ENCODE results near the gene GBF1.

The GBF1 gene

DNA sequence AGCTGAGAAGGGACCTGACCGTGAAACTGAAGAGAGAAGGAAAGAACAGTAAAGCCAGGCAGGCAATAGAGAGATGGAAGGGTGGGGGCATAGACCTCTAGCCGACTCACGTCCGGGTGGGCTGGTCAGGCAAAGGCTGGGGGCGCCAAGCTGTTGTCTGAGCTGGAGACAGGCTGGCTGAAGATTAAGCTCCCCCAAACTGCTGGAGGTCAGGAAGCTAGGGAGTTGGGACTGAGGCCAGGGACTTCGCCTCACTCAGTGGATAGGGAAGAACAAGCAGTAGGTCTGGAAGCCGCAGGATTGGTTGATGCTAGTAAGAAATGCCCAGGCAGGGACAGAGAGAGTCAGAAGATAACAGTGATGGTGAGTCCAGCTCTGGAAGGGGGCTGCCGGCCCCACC, 9.3 kb upstream of the GBF1 start:
- TF ChIP-seq GABPA (IDR thresholded peaks at IDR 0.05; ENCODE audit: low read depth) (no peak), POLR2AphosphoS5 (IDR thresholded peaks at IDR 0.05; ENCODE audit: low read depth) (no peak), SPI1 (IDR thresholded peaks at IDR 0.05; ENCODE audit: borderline replicate concordance, low read depth) (no peak)
- TF ChIP-seq, protein P1, sequence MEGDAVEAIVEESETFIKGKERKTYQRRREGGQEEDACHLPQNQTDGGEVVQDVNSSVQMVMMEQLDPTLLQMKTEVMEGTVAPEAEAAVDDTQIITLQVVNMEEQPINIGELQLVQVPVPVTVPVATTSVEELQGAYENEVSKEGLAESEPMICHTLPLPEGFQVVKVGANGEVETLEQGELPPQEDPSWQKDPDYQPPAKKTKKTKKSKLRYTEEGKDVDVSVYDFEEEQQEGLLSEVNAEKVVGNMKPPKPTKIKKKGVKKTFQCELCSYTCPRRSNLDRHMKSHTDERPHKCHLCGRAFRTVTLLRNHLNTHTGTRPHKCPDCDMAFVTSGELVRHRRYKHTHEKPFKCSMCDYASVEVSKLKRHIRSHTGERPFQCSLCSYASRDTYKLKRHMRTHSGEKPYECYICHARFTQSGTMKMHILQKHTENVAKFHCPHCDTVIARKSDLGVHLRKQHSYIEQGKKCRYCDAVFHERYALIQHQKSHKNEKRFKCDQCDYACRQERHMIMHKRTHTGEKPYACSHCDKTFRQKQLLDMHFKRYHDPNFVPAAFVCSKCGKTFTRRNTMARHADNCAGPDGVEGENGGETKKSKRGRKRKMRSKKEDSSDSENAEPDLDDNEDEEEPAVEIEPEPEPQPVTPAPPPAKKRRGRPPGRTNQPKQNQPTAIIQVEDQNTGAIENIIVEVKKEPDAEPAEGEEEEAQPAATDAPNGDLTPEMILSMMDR (IDR thresholded peaks at IDR 0.05; ENCODE audit: insufficient read depth, low read length), result no peak
- TF ChIP-seq, protein P2, sequence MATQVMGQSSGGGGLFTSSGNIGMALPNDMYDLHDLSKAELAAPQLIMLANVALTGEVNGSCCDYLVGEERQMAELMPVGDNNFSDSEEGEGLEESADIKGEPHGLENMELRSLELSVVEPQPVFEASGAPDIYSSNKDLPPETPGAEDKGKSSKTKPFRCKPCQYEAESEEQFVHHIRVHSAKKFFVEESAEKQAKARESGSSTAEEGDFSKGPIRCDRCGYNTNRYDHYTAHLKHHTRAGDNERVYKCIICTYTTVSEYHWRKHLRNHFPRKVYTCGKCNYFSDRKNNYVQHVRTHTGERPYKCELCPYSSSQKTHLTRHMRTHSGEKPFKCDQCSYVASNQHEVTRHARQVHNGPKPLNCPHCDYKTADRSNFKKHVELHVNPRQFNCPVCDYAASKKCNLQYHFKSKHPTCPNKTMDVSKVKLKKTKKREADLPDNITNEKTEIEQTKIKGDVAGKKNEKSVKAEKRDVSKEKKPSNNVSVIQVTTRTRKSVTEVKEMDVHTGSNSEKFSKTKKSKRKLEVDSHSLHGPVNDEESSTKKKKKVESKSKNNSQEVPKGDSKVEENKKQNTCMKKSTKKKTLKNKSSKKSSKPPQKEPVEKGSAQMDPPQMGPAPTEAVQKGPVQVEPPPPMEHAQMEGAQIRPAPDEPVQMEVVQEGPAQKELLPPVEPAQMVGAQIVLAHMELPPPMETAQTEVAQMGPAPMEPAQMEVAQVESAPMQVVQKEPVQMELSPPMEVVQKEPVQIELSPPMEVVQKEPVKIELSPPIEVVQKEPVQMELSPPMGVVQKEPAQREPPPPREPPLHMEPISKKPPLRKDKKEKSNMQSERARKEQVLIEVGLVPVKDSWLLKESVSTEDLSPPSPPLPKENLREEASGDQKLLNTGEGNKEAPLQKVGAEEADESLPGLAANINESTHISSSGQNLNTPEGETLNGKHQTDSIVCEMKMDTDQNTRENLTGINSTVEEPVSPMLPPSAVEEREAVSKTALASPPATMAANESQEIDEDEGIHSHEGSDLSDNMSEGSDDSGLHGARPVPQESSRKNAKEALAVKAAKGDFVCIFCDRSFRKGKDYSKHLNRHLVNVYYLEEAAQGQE (IDR thresholded peaks at IDR 0.05; ENCODE audit: insufficient replicate concordance, low read depth), result no peak
- peaks cover 22% of the 10 kb centered on the region for H3K27me3 ChIP-seq (ENCODE audit: insufficient read depth, poor library complexity, severe bottlenecking)
- DNase-seq (ENCODE audit: low read depth in 1 of 2, low spot score in 1 of 2), result no peak
- H3K27ac ChIP-seq (replicated peaks), result no peak overlapping the region
- H3K4me3 ChIP-seq (replicated peaks; ENCODE audit: insufficient read depth, low read length), result no peak overlapping the region

DNA sequence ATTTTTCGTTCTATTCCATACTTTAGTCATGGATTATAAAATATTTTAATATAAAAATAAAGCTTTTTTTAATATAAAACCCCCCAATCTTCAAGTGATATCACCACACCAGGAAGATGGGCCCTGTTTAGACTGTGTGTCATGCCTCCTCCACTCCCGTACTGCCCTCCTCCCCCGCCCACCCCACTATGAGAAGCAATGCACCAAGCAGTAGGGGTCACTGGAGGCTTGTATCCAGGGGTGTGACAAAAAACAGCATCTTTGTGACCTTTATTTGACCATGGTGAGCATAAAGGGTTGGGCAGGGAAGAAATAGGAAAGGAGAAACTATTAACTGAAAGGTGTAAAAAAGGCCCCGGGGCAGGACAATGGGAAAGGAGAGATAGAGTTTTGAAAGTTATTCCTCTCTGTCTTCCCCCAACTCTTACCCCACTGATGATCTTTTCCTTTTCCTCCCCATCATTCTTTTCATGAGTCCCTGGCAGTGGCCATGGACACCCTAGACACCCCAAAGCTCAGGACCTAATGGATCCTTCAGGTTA, 7.5 kb upstream of the GBF1 start:
- no peak overlapping the region for H3K4me3 ChIP-seq (replicated peaks; ENCODE audit: insufficient read depth, low read length)
- DNase-seq (ENCODE audit: low read depth in 1 of 2, low spot score in 1 of 2), result no peak
- H3K27me3 ChIP-seq (ENCODE audit: insufficient read depth, poor library complexity, severe bottlenecking), result peaks cover 20% of the 10 kb centered on the region
- no peak overlapping the region for H3K27ac ChIP-seq (replicated peaks)
- no peak for TF ChIP-seq GABPA (IDR thresholded peaks at IDR 0.05; ENCODE audit: low read depth)
- no peak for TF ChIP-seq SPI1 (IDR thresholded peaks at IDR 0.05; ENCODE audit: borderline replicate concordance, low read depth)
- TF ChIP-seq POLR2AphosphoS5 (IDR thresholded peaks at IDR 0.05; ENCODE audit: low read depth), result no peak
- TF ChIP-seq, protein P2 (IDR thresholded peaks at IDR 0.05; ENCODE audit: insufficient replicate concordance, low read depth), result no peak
- TF ChIP-seq, protein P1 (IDR thresholded peaks at IDR 0.05; ENCODE audit: insufficient read depth, low read length), result no peak

DNA sequence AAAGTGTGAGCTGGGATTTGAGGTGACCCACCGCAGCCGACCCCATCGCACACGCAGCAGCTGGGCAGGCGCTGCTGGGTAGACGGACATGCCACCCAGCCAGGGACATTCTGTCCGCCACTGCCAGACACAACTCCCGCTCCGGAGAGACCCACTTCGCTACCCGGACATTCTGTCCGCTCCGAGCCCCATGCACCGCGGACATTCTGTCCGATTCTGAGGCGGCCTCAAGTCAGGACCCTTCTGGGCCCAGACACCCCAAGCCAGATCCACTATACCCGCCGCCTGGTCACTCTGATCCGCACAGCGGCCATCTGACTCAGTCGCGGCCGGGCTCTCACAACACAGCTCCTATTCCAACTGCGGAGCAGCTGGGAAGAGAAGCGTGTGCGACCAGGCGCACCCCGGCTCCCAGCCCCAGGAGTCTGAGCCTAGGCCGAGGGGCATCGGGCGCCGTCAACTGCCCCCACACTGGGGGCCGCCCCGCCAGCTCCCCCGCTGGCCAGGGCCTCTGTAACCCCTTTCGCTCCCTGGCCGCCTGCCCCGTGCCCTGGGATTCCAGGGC, 4.8 kb upstream of the GBF1 start:
- no peak for DNase-seq (ENCODE audit: low read depth in 1 of 2, low spot score in 1 of 2)
- TF ChIP-seq POLR2AphosphoS5 (IDR thresholded peaks at IDR 0.05; ENCODE audit: low read depth), result no peak
- no peak for TF ChIP-seq SPI1 (IDR thresholded peaks at IDR 0.05; ENCODE audit: borderline replicate concordance, low read depth)
- no peak for TF ChIP-seq GABPA (IDR thresholded peaks at IDR 0.05; ENCODE audit: low read depth)
- TF ChIP-seq, protein P2 (IDR thresholded peaks at IDR 0.05; ENCODE audit: insufficient replicate concordance, low read depth), result no peak
- Histone ChIP-seq H3K4me3 (replicated peaks; ENCODE audit: insufficient read depth, low read length) (no peak overlapping the region), H3K27me3 (ENCODE audit: insufficient read depth, poor library complexity, severe bottlenecking) (peaks cover 16% of the 10 kb centered on the region), H3K27ac (replicated peaks) (no peak overlapping the region)
